Fibroblast of gingiva (primary cell): ENCODE measurements around the gene PDGFRB.
"Not testable (repeated sequence)": the region's sequence is repeated elsewhere in the genome, so short reads cannot be mapped to it uniquely, and the experiment has no call there.

Source experiments
- DNase-seq: peaks from one replicate; pipeline ENCODE4 v3.0.0-alpha.2; 2011; ENCODE audit warnings: low read depth

PDGFRB gene

DNA sequence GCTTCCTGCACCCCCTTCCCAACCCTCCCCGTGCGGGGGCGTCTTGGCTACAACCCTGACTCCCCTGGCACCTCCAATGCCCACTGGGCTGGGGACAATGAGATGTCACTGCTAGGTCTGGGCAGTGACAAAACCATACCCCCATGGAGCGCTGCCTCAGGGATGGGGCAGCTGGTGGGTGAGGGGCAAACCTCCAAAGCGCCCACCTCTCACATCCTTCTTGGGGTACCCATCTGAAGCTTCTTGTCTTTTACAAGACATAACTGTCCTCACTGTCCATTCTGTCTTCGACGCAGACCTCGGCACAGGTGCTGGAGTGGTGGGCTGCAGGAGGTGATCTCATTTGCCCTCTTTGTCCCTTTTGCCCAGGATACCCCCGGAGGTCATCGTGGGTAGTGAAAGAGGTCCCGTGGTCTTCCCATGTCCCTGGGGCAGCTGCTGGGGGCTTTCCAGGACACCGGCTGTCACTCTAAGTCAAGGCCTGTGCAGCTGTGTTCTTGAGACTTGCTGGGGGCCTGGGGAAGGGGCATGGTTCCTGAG, 41.5 kb downstream of the PDGFRB start:
- peak; percentile 1 for DNase-seq

DNA sequence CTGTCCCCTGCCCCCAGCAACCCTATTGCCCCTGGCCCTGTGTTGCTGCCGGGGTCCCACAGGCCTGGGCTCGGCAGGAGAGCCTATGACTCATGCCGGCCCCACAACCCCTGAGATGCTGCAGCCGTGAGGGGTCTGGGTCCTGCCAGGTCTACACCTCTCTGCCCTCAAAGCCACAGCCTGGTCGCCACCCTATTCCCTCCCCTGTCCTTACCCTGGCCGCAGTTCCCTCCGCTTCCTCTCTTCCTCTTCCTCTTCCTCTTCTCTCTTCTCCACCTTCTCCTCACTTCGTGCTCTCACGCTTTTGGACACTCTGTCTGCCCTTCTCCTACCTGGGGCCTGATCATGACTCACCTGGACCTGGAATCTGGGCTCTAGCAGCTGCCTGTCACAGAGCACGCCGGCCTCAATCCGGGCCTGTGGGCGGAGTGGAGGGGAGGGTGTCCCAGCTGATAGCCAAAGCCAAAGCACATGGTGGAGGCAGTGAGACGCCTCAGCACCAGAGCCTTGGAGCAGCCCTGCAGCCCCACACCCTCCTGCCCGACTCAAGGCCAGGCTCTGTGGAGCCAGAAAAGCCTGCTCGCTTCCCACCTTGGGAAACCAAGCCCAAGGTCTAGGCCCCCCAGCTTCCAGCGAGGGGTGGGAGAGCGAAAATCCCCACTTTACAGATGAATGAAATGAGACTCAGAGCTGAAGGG, 42.4 kb downstream of the PDGFRB start:
- DNase-seq: peak; percentile 22

DNA sequence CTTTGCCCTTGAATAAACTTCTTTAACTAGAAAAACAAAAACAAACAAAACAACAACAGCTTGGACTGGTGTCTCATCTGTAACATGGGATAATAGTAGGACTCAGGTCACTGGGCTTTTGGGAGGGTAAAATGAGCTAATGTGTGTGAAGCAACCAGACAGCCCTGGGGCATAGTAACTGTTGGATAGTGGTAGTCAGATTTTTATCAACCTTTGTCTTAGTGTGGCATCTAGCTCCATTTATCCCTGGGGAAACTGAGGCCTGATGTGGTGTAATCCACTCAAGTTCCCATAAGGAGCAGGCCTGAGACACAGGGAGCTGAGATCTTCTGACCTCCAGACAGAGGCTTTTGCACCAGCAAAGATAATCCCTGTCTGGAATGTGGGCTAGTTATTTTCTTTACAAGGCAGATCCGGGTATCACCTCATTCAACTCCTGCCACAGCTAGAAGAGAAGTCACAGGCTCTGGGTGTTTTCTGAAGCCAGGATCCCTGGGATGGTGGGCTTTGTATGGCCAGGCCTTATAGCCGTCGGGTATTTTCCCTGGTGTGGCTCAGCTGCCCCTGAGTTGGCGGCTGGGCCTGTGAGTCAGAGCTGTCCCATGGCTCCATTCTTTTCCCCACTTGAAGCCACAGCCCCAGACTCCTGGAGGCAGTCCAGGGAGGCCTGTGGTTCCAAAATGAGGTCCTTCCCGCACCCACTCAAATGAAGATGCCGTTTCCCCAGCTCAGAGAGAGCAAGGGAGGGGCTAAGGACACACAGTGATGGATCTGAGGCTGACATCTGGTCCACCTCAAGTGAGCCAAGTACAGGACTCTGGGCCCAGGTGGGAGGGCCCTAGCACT, 43.2 kb downstream of the PDGFRB start:
- DNase-seq: peak; percentile 83

DNA sequence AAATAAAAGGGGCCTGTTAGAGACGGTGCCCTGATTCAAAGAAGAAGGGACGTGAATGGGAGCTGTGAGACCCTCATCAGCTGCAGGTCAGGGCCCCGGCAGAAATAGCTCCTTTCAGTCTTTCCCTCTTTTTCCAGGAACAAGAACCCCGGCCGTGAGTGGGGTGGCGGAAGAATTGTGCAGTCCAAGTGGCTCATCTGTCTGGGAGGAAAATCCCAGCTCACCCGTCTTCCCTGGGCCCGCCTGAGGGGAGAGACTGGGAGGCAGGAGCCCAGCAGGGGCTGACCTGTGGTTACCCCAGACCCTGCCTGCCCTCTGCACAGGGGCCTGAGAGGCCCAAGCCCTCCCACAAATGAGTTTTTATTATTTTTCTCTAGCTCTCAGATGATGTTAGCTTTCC, 44.5 kb downstream of the PDGFRB start:
- no peak for DNase-seq

DNA sequence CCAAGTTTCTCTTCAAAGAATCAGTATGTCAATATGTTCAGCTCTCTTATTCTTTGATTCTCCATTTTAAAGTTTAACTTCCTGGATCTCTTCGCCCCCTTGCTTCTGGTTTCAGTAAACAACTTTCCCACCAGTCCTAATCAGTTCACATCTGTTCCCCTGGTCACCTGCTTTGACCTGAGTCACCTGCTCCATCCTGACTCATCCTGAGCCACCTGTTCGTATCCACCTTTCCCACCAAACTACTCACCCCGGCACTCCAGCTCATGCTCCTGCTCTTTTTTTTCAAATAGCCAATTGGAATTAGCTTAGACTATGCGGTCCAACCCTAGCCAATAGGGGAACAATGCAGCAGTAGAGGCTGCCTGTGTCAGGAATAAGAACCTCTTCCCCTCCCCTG, 45.7 kb downstream of the PDGFRB start:
- no peak for DNase-seq

DNA sequence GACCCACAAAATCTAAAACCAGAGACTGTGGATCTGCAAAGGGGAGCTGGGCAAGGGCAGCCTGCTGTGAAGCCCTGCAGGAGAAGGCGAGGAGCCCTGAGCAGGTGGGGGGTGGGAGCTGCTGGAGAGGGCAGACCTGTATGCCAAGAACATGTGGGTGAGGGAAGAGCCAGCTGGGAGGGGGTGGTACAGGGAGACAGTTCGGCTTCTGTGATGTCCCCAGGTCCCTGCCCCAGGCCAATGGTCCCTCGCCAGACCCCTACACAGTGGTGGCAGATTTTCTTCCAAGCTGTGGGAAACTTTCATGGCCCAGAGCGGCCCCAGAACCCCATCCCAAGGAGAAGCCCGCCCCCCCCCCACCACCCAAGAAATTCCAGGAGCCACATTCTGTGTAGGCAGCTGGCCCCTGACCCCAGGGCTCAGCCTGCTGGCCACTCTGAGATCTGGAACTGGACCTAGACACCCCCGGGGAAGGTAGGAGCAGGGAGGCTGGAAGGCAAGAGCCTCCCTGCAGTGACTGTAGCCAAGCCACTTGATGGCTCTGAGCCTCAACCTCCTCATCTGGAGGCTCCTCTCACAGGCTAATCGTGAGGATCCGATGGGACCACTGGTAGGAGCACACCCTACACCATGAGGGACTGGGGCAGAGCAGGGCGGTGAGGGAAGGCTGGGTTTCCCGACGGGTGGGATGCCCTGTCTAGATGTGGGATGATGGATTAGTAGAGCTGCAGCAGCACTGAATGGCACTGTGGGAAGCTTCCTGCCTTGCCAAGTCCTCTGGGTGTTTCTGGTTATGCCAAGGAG, 46.7 kb downstream of the PDGFRB start:
- no peak for DNase-seq

DNA sequence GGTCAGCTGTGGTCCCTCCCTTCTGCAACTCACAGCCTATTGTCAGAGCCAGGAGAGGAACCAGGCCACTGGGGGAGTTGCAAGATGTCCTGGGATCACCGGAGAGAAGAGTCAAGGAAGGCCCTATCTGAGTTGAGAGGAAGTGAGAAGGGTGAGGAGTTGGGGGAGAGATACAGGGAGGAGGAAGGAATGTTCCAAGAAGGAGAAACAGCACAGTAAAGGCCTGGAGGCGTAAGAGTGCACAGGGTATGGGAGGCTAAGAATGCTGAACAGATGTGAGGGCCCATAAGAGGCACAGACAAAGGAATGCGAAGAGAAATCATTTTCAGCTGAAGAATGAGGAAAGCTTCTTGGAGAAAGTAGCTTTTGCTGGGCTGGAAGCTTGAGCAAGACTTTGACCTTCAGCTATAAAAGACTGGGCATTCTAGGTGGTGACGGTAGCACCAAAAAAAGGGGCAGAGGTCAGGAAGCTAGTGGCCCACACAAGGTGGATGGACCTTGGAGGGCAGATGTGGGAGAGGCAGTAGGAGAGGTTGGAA, 47.7 kb downstream of the PDGFRB start:
- peak; percentile 94 for DNase-seq

DNA sequence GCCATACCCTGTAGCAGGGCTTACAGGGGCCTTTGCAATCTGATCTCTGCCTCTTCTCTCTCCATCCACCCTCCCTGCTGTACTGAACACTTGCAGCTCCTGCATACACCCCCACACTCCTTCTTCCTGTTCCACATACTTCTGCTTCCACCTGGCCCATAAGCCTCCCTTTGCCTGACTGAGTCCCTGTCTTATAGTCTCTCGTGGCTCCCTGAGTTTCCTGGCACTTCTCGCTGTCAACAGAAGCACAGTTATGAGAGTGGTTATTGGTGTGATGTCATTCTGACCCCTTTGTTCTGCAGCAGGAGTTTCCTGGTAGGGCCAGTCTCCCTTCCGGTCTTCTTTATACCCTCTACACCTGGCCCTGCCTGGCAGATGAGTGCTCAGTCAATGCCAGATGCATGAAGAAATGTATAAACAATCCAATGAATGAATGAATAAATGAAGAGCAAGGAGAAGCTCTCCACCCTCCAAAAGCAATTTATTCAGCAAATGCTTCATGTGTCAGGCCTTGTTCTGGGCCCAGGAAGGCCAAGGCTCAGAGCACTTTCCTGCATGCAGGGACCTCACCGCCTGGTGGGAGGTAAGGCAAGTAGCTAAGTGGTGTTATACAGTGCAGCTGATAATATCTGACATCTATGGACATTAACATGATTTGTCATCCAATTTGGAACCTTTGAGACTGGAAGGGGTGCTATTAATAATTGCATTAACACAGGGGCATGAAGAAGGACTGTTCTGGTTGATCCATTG, 48.8 kb downstream of the PDGFRB start:
- no peak for DNase-seq

DNA sequence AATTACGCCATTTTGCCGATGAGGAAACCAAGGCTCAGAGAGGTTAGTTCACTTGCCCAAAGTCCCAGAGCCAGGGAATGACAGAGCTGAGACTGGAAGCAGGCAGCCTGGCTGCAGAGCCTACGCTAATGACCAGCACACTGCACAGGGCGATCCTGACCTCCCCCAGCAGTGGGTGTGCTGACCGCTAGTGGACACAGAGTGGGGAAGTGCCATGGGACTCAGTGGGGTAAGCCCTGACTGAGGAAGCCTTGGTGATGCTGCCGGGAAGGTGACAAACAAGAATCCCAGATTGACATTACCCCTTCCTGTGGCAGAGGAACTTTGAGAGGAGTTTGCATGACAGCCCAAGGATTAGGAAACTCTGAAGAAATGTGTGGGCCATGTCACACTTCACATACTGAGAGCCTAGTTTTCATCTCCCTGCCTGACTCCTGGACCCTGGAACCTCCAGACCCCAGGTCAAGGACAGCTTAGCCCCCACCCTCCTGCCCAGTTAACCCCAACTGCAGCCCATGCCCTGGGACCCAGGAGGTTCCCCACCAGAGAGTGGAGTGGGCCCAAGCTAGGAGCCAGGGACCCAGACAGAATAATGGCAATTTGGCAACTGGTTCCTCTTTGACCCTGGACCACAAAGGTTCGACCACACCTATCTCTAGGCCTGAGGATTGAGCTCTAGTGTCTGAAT, 49.6 kb downstream of the PDGFRB start:
- DNase-seq: no peak

DNA sequence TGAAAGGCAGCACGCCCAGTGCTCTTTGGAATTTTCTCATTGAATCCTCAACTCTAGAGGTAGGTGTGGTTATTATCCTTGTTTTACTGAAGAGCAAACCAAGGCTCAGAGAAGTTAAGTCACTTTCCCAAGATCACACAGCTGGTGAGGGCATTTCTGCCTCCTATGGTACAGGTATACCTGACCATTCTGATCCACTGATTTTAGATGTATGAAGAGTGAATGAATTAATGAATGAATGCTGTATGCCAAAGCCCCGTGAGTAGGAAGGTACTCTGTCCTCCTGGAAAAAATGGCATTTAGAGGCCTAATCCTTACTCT, 51.1 kb downstream of the PDGFRB start:
- DNase-seq: no peak

DNA sequence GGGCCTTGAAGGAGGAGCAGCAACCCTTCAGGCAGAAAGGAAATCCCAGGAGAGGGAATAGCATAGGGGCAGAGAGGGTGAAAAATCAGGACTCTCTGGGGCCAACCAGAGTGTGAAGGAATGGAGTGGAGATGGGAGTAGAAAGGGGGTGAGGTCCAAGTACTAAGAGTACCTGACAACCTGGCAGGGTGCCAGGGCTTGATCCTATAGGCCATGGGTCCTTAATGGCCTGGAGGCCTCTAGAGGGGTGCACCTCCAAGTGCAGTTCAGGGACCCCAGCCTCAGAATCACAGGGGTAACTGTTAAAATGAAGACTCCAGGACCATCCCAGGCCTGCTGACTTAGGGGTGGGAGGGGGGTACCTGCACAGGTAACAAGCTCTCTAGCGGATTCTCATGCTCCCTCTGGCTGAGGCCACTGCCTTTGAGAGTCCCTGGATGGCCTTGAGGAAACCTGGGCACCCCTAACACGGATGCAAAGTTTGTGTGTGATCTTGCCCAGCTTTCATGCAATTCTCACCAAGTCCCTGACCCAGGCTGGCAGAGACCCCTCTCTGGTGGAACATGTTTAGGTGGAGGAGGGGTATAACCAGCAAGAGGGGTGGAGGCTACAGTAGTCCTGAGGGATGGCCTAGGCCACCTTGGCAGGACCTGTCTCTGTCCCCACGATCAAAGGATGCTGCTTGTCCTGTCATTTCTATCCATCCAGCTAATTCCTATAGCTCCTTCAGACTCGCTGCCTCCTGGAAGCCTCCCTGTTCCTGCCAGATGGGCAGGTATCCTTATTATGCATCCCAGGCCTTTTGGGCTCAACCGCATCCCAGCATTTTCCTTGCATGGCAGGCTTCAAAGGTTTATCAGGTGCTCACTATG, 51.7 kb downstream of the PDGFRB start:
- DNase-seq: no peak

DNA sequence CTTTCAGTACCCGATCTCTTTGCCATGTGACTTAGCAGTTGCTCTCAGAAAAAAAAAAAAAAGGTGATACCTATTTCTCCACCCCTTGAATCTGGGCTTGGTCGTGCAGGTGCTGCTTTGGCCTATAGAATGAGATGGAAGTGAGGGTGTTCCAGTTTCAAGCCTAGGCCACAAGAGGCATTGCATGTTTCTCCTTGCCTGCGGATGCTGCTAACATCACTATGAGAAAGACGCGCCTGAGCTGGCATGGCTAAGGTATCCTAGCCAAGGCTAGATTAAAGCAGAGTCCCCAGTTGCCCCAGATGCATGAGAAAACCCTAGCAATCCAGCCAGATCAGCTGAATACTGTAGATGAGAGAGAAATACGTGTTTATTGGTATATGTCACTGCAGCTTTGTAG, 54.6 kb downstream of the PDGFRB start:
- DNase-seq: no peak

DNA sequence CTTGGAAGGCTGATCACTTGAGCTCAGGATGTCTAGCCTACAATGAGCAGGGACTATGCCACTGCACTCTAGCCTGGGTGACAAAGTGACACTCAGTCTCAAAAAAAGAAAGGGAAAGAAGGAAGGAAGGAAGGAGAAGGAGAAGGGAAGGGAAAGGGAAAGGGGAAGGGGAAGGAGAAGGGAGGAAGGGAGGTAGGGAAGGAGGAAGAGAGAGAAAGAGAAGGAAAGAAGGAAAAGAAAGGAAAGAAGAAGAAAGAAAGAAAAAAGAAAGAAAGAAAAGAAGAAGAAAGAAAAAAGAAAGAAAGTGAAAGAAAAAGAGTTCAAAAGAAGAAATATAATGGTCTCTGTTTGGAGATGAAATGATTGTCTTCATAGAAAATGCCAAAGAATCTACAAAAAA, 58.5 kb downstream of the PDGFRB start:
- DNase-seq: no peak

DNA sequence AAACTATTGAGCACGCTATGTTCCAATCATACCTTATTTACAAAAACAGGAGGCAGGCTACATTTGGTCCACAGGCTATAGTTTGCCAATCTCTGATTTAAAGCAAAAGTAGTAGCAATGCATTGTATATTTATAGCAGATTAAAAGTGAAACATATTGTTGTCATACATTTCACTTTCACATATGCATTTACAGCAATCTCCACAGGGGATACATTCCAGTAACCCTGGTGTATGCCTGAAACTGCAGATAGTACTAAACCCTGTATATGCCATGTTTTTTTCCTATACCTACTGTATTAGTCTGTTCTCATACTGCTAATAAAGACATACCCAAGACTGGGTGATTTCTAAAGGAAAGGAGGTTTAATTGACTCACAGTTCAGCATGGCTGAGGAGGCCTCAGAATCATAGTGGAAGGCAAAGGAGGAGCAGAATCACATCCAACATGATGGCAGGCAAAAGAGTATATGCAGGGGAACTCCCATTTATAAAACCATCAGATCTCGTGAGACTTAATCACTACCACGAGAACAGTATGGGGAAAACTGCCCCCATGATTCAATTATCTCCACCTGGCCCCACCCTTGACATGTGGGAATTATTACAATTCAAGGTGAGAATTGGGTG, 63.4 kb downstream of the PDGFRB start:
- no peak for DNase-seq

DNA sequence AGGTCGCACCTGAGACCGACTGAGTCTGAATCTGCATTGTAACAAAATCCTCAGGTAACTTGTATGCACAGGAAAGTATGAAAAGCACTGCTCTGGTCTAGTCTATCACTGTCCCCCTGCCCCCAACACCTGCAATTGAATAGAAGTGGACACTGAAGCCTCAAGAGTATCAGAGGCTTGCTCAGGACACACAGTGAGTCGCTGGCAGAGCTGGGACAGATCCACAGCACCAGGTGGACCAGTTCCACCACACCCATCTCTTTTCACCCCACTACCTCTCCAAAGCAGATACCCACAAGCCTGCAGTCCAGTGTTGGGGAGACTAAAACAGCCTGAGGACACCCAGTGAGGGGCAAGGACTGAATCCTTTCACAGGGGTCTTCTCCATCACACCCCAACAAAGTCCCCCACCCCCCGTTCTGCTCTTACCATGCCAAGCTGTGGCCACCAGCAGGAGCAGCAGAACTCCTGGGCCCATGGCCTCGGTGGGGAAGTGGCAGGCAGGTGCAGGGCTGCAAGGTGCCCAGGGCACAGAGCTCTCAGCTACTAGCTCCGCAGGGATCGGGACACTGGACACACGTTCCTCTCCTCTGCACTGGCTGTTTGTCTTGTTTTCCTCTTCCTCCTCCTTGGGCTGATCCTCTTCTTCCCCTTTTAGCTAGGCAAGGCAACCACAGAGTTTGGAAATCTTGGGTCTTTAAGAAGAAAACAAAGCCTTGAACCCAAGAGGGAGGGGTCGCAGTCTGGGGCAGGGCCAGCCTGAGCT, 69.5 kb downstream of the PDGFRB start, which contains the start of gene CSF1R:
Gene CSF1R, minus strand, starts transcription at position 605 of the 766 bp plus-strand sequence. Its CDS starts 127 bp downstream, at position 478.
- no peak for DNase-seq

DNA sequence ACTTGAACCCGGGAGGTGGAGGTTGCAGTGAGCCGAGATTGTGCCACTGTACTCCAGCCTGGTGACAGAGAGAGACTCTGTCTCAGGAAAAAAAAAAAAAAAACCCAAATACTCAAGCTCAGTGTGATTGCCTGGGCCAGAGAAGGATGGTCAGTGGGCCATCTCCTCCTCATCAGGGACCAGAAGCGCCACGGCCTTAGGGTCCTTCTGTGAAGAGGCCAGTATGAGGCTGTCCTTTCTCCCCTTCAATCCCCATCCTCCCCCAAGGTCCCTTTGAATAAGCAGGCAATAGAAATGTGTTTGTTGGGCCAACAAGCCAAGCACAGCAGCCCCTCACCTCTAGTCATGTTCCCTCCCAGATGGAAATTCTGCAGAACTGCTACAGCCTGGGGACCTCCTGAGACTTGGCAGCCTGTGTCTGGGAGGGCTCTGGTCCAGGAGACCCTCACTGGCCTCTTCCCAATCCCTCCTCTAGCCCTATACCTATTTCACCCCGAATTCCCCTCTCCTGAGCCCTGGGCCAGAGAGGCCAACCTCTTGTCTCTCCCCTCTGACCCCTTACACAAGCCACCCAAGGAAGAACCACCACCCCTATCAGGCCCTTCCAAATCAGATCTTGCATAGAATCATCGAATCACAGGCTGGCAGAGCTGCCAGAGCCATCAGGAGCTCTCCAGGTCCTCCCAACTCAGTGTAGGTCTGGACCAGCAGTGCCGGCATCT, 70.3 kb downstream of the PDGFRB start:
- DNase-seq: no peak

DNA sequence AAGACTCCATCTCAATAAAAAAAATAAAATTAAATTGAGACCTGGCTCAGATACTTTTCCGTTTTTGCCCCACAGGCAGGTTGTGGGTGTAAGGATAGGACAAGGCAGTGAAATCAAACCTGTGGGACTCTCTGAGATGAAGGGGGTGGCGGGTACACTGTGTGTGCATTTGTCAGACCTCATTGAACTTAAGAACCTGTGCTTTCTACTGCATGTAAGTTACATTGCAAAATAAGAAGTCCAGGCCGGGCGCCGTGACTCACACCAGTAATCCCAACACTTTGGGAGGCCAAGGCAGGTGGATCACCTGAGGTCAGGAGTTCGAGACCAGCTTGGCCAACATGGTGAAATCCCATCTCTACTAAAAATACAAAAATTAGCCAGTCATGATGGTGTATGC, 70.9 kb downstream of the PDGFRB start:
- DNase-seq: not testable (repeated sequence)

DNA sequence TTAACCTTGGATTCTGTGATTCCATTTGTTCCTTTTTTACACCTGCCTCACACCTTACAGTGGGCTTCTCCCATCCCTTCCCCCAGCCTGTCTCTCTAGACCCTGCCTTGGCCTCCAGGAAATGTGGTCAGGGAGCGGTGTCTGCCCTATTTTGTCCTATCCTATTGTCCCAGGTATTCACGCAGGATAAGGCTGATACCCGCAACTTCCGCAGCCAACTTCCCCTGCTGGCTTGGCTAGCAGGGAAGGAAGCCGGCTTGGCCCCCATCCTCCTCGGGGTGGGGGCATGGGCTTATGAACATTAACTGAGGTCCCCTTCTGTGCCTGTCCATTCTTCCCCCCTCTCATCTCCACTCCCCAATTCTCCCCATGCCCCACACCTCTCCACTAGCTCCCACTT, 72.8 kb downstream of the PDGFRB start:
- DNase-seq: no peak
